ENCODE results near the gene LTBP1.
"Not testable (repeated sequence)": the region's sequence is repeated elsewhere in the genome, so short reads cannot be mapped to it uniquely, and the experiment has no call there.

- not testable (repeated sequence) for TF ChIP-seq CTCF (IDR thresholded peaks at IDR 0.05); EZH2 (IDR thresholded peaks at IDR 0.05; ENCODE audit: borderline replicate concordance, insufficient read depth, low read depth, low read length, poor library complexity, severe bottlenecking)
Observed at GRCh38 chr2:33052795-33053194, 106.0 kb downstream of the LTBP1 start.
